HG02763 (cell line): ENCODE results near the gene SMG5.
A peak's percentile ranks its signal among the peaks of the same experiment; 100 is the strongest.

ENCODE experiments used
- ATAC-seq: cut with Tn5 transposase; IDR thresholded peaks from one replicate; pipeline ENCODE4 v1.9.1; 2021; ENCODE audit warnings: mild to moderate bottlenecking, moderate library complexity; ENCODE audit not compliant: unreplicated experiment

SMG5 gene

GRCh38 chr1:156246241-156246780 is 36.3 kb downstream of the SMG5 start:
- no peak for ATAC-seq

GRCh38 chr1:156245451-156246232 is 37.0 kb downstream of the SMG5 start:
- ATAC-seq, result no peak

- ATAC-seq, result no peak
Measured at GRCh38 chr1:156244712-156245111, 37.9 kb downstream of the SMG5 start.

- no peak for ATAC-seq
Measured at GRCh38 chr1:156244126-156244525, 38.5 kb downstream of the SMG5 start.

GRCh38 chr1:156242738-156243137 is 39.9 kb downstream of the SMG5 start:
- no peak for ATAC-seq

GRCh38 chr1:156241926-156242325 is 40.7 kb downstream of the SMG5 start, which contains the start of gene BGLAP:
Gene BGLAP (plus strand): TSS chr1:156242184. CDS start chr1:156242232, 48 bp downstream.
- no peak for ATAC-seq

- no peak for ATAC-seq
Measured at GRCh38 chr1:156241311-156241811, 41.3 kb downstream of the SMG5 start.

GRCh38 chr1:156238248-156238647 is 44.4 kb downstream of the SMG5 start:
- no peak for ATAC-seq

GRCh38 chr1:156236164-156236563 is 46.5 kb downstream of the SMG5 start:
- ATAC-seq, result no peak

- ATAC-seq, result no peak
Measured at GRCh38 chr1:156233426-156234127, 49.0 kb downstream of the SMG5 start.

- no peak for ATAC-seq
Measured at GRCh38 chr1:156232201-156232894, 50.3 kb downstream of the SMG5 start.

- no peak for ATAC-seq
Measured at GRCh38 chr1:156230473-156230837, 52.2 kb downstream of the SMG5 start.

GRCh38 chr1:156229809-156230472 is 52.7 kb downstream of the SMG5 start:
- no peak for ATAC-seq

GRCh38 chr1:156228501-156228900 is 54.1 kb downstream of the SMG5 start:
- no peak for ATAC-seq

GRCh38 chr1:156226782-156227181 is 55.8 kb downstream of the SMG5 start:
- no peak for ATAC-seq

- peak; percentile 56 for ATAC-seq
Measured at GRCh38 chr1:156226116-156226538, 56.5 kb downstream of the SMG5 start.

- ATAC-seq, result peak; percentile 4
Measured at GRCh38 chr1:156225677-156226014, 57.0 kb downstream of the SMG5 start.

GRCh38 chr1:156221986-156222692 is 60.5 kb downstream of the SMG5 start:
- ATAC-seq, result no peak

- no peak for ATAC-seq
Measured at GRCh38 chr1:156220226-156220625, 62.4 kb downstream of the SMG5 start.

GRCh38 chr1:156217871-156218270 is 64.8 kb downstream of the SMG5 start:
- ATAC-seq, result no peak
